HG02870 (cell line): Measurements from ENCODE around the gene SLC47A2.
"Not testable (repeated sequence)": the region's sequence is repeated elsewhere in the genome, so short reads cannot be mapped to it uniquely, and the experiment has no call there.

Source experiments
- ATAC-seq: cut with Tn5 transposase; IDR thresholded peaks from one replicate; pipeline ENCODE4 v1.9.1; 2021; ENCODE audit warnings: mild to moderate bottlenecking, moderate library complexity; ENCODE audit not compliant: unreplicated experiment

Gene SLC47A2

DNA sequence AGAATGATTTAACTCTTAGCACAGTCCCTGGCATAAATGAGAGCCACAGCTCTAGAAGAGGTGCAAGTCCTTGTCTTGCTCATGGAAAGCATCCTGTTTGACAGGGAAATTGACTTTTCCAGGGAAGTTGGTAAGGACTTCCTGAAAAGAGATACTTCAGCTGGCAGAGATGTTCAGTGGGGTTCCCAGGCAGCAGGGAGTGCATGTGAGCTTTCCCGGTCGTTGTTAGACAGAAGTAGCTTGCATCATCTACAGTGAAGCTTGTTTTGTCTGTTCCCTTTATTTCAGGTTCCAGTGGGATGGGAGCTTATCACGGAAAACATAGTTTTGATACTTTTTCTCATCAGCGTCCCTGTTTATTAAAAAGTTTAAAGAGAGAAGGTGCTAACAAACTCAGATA, 45.0 kb downstream of the SLC47A2 start:
- ATAC-seq = no peak

DNA sequence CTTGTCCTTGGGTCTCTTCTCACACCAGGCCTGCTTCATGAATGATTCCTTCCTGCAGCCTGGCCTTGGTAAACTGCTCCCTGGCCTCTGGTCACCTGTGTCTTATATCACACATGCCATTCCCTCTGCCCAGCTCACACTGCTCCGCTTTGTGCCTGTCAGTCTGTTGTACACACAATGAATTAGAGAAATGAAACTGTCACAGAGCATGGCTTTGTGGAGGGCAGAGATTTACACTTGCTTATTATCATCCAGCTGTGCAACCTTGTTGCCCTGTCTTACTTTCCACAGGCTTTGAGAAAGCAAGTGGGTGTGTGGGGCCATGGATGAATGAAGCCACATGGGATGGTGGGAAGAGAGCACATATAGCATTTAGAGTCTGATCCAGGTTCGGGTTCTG, 45.5 kb downstream of the SLC47A2 start:
- no peak for ATAC-seq

DNA sequence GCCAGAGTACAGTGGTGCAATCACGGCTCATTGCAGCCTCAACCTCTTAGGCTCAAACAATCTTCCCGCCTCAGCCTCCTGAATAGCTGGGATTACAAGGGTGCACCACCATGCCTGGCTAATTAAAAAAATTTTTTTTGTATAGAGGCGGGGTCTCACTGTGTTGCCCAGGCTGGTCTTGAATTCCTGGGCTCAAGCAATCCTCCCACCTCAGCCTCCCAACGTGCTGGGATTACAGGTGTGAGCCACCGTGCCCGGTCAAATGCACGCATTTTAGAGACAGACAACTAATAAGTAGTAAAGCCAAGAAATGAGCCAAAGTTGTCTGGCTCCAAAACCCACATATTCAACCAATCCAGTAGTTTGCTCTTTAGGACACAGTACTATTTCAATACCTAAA, 46.7 kb downstream of the SLC47A2 start:
- ATAC-seq = not testable (repeated sequence)

DNA sequence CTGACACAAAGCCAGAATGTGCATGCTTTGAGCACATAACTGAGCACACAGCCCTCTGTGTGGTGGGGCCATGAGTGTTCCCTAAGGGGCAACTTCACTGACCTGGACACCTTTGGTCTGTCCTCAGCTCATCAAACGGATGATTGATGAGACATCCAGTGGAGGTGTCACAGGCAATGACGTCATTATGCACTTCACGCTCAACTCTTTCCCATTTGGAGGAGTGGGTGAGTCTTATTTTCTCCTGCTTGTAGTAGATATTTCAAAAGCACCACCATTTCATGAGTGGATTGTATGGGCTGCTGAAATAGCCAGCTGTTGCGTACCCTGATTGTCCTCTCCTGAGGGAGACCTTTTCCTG, 51.6 kb downstream of the SLC47A2 start:
- no peak for ATAC-seq

DNA sequence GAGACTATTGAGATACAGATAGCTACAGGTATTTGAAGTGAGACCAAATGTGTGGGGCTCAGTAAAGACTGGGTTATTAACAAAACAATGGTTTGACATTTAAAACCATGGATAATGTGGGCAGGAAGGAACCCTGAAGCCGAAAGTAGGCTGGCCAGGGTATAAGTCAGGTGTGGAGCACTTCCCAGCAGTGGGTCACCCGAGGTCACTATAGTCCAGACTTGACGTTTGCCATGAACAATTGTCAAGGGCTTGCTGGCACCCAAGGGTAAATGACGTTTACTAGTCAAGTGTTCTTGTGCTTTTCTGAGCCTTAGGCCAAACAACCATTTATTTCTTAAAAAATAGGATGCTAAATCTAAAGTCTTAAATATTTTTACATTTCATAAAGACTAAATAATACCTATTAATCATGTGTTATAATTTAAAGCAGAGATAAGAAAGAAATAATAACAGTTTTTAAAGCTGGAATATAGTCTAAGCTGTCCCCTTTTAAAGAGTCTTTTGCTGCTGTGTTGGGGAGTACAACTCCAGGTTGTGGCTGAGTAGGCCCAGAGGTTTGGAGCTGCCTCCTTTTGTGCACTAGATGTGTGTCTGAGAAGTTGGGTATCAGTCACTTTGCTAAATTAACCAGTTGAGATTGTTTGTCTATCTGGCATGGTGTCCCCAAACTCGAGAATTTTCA, 52.1 kb downstream of the SLC47A2 start:
- ATAC-seq = no peak

DNA sequence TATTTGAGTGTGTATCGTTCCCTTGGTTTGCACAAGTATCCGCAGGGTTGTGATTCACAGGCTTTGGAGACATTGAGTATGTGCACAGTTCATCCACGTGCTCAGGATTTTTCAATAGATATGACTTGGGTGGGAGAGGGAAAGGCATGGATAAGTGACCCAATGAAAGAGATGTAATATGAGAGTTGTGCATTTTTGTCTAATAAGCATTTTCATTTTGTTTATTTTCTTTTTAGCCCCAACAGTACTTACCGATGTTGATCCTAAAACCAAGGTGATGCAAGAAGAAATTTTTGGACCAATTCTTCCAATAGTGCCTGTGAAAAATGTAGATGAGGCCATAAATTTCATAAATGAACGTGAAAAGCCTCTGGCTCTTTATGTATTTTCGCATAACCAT, 53.3 kb downstream of the SLC47A2 start:
- ATAC-seq = no peak

DNA sequence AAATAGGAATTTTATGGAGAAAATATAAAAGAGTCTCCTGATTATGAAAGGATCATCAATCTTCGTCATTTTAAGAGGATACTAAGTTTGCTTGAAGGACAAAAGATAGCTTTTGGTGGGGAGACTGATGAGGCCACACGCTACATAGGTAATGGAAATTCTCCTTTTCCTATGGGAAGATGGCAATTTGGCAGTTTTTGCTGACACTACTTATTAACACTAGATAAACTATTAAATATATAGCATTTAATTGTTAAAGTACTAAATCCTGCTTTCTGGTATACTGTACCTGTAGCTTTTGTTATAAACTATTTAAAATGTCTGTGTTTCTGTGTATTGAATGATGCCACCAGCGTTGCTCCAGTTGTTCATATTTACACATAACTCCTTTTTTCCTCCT, 55.3 kb downstream of the SLC47A2 start:
- no peak for ATAC-seq

DNA sequence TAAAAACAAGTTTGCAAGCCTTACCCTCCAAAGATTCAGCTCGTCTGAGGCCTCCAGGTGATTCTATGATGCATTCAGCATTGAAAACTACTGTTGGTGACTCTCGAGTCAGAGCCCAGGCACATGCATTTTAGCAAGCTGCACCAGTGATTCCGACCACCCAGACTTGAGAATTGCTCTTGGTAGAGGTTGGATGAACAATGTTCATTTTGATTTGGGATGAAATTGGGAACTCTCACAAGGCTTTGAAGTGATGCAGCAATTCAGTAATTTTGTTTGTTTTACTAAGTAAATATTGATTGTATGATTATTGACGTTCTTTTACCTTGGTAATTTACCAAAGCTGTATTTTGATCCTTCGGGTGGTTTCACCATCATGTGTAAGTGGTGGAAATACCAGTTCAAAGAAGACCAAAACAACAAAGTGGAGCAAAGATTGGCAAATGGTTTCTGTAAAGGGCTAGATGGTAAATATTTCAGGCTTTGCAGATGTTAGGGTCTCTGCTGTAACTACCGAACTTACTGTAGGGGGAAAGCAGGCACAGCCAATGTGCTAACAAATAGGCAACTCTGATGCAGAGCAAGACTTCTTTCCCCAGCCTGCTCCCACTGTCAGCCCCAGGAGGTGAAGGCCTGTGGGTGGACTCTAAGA, 56.0 kb downstream of the SLC47A2 start:
- ATAC-seq = no peak

DNA sequence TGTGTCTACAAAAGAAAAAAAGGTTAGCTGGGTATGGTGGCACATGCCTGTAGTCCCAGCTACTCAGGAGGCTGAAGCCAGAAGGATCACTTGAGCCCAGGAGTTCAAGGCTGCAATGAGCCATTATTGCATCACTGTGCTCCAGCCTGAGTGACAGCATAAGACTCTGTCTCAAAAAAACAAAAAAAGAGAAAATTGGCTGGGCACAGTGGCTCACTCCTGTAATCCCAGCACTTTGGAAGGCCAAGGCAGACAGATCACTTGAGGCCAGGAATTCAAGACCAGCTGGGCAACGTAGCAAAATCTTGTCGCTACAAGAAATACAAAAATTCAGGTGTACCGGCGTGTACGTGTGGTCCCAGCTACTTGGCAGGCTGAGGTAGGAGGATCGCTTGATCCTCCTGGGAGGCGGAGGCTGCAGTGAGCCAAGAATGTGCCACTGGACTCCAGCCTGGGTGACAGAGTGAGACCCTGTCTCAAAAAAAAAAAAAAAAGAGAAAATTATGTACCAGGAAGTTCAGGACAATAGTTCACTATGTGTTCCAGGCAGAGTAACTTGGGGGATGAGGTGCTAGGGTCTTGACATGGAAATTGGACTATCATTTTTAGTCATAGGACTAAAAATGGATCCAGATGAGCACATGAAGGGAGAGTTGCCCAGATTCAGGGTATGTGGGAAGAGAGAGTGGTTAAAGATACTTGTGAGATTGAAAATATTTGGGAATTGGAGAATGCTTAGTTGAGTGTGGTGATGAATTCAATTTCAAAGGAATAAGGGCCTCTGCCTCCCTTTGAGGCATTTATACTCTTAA, 56.8 kb downstream of the SLC47A2 start:
- no peak for ATAC-seq

DNA sequence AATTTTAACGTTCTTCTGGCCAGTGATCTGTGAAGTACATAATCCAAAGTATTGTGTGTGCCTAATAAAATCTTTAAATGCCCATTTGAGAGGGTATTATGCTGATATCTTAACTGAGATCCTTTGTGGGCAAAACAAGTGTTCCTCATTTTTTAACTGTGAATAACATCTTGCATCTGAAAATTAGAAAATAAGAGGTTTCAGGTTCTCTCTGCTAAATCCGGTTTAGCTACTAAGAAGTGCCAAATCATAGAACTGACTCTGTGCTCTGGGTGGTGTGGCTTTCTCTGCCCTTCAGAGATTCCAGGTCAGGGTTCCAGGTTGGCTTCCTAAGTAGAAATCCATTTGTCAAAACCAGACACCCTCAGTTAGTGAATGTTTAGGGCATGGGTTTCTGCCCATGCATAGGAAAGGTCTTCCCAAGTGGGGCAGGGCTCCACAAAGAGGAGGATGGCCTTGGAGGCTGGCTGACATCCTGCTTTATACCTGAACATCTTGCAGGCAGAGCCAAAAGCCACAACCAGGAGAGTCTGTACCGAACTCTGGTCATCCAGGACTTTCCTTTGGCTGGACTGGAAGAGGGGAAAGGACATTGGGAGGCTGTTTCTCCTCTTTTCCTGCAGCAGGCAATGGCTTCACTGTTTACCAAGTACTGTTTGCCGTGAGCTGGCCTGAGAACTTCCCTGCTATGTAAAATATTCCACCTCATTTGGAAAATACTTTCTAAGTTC, 59.4 kb downstream of the SLC47A2 start:
- ATAC-seq = no peak

DNA sequence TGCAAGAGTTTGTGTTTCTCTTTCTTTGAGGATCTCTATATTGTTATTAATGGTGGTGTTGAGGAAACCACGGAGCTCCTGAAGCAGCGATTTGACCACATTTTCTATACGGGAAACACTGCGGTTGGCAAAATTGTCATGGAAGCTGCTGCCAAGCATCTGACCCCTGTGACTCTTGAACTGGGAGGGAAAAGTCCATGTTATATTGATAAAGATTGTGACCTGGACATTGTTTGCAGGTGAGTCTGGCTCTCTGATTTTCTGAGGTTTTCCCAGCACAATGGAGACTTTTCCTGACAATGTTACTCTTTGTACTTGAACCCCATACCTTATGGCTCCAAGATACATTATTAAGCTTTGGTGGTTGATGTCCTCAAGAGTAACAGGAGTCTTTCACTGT, 60.0 kb downstream of the SLC47A2 start:
- no peak for ATAC-seq

DNA sequence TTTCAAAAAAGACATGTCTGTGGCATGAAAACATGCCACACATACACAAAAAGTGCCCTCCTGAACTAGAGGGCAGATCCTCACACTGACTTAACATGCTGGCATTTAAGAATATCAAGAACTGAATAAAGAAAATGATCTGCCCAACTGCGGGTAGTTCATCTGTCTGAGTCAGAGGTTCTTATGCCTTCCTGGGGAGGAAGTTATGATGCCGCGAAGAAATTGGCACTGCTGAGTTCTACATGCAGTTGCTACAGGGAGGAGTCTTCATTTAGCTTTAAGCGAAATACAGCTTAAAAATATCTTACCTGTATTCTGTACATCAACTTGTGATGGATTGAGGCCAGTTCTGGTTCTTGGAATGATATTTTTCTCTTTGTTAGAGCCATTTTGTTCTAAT, 61.5 kb downstream of the SLC47A2 start:
- no peak for ATAC-seq

DNA sequence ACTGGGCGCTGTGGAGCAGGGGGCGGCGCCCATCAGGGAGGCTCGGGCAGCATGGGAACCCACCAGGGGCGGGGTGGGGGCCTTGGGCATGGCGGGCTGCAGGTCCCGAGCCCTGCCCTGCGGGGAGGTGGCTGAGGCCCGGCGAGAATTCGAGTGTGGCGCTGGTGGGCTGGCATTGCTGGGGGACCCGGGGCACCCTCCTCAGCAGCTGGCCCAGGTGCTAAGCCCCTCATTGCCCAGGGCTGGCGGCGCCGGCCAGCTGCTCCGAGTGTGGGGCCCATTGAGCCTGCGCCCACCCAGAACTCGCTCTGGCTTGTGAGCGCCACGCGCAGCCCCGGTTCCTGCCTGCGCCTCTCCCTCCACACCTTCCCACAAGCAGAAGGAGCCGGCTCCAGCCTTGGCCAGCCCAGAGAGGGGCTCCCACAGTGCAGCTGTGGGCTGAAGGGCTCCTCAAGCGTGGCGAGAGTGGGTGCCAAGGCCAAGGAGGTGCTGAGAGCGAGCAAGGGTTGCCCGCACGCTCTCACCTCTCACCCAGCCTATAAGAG, 62.0 kb downstream of the SLC47A2 start:
- ATAC-seq = no peak

DNA sequence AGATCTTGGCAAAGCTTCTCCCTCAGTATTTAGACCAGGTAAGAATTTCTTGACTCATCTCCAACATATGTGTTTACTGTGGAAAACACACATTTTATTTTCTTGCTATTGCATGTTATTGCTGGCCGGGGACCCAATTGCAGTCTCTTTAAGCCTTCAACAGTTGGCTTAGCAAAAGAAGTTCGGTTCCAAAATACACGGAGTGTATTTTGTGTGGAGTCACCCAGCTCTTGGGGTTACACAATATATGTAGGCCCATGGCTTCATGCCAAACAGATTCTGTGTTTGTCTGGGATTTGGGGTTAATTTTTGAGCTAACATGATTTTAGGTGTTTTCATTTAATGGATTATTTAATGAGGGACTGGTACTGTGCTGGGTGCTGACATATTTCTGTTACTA, 63.8 kb downstream of the SLC47A2 start:
- ATAC-seq = no peak

DNA sequence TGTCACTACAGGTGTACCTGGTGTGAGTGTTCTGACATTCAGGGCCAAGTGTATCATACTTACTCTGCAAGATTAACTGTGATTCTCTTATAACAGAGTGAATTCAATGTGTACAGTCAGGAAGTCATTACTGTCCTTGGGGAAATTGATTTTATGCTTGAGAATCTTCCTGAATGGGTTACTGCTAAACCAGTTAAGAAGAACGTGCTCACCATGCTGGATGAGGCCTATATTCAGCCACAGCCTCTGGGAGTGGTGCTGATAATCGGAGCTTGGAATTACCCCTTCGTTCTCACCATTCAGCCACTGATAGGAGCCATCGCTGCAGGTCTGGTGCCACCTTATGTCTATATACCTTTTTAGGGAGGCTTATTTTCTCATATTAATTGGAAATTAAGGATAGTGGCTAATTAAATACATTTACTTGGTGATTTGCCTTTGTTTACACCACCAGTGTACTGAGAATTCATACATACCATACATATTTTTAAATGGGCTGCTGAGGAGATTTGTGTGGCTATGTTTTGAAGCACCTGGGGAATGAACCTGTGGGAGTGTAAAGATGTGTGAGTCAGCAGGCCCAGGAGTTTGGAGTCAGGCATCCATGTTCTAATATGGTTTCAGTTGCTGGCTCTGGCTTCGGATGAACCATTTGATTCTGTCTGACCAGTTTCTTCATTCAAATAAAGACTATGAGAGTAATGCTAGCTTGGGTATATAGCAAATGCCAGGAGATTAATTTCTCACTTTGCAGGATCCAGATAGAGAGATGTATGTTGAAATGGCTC, 64.7 kb downstream of the SLC47A2 start:
- ATAC-seq = no peak

DNA sequence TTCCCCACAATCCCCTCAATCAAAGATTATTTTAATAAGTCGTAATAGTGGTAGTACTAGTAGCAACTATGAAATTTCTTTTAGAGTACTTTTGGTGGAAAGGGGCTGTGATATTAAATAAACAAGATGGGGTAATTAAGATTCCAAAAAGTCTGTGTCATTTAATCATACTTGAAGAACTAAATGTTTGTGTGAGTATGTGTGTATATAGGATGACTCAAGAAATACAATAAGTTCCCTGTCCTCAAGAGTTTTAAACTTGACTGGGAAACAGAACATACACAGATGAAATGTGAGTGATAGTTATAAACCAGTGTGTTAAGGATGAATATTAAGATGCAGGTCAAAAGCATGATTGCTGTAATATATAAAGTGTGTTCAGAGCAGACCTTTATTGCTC, 65.6 kb downstream of the SLC47A2 start:
- no peak for ATAC-seq

DNA sequence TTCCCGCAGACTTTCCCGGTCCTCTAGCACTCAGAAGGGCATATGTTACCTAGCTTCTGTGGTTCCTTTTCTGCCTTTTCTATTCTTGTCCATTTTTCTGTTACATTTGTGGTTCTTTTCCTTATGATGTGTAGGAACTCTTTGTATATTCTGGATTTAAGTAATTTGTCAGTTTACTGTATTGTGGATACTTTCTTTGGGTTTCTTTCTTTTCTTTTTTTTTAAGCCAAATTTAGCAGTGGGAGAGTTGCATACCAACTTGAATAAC, 67.2 kb downstream of the SLC47A2 start:
- ATAC-seq = no peak

DNA sequence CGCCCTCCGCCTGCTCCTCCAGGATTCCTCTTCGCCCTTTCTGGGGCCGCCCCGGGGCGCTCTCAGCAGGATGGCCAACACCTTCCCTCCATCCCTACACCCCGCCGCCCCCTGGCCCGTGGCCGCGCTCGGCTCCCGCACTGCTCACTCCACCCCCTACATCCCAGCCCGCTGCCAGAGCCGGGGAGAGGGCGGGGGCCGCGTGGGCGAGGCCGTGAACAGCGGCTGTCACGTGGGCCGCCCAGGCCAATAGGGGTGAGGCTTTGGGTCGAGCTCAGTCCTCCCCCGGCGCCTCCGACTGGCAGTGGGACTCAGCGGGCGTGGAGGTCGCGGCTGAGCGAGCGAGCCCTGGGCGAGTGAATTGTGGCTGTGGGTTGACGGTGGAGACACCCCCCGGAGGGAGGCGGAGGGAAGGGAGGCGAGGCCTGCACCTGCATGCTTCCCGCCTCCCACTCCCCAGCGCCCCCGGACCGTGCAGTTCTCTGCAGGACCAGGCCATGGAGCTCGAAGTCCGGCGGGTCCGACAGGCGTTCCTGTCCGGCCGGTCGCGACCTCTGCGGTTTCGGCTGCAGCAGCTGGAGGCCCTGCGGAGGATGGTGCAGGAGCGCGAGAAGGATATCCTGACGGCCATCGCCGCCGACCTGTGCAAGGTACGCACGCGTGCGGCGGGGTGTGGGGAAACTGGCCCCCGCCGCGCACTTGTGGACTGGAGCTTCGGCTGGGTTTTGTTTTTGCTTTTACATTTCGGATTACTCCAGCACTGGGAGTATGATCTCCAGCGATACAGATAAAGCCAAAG, 67.7 kb downstream of the SLC47A2 start, which contains the start of gene ALDH3A2:
ALDH3A2 (plus strand) TSS at position 277 of the 799 bp plus-strand sequence; CDS start at position 498, 221 bp downstream.
- ATAC-seq = peak; percentile 89

DNA sequence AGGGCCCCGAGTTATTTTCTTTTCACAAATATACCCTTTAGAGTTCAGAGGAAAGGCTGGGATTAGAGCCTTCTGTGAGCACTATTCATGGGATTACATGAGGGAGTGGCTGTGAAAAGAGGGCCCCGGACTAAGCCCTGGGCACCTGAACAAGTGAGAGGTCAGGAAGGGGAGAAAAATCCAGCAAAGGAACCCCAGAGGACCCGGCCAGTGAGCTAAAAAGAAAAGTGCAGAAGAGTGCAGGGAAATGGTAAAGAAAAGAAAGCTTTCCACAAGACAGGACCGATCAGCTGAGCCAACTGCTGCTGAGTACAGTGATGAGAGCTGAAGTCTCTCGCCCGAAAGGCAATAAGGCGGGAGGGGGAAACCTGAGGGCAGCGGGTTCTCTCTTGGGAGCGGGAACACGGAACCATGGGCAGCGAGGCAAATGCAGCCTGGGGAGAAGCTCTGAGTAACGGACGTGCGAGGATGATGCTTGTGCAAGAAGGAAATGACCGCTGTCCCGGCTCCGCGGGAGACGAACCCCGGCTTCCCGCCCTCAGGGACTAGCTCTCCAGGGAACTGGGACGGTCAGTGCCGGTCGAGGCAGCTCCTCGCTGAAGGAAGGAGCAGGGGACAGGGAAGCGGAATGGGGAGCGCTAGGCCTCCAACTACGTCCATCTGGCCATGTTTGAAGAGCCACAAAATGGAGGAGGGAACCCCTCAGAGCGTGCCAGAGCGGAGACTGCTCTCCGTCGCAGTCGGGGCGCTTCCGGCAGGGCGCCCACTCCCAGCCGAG, 68.5 kb downstream of the SLC47A2 start:
- no peak for ATAC-seq
